Keratinocyte (primary cell): Measurements from ENCODE around the gene NBPF20.
"Not testable (repeated sequence)": the region's sequence is repeated elsewhere in the genome, so short reads cannot be mapped to it uniquely, and the experiment has no call there.

Source experiments
- EZH2 ChIP-seq: IDR thresholded peaks from one replicate; pipeline ENCODE4 v1.6.1; 2012; ENCODE audit warnings: inconsistent platforms, mild to moderate bottlenecking, low read length, moderate library complexity
- TF ChIP-seq, protein P1 (sequence below), 3 experiments: IDR thresholded peaks in 1 of 3; conservative IDR thresholded peaks in 1 of 3; optimal IDR thresholded peaks in 1 of 3; 2 replicates in 2 of 3; 3 replicates in 1 of 3; pipeline versions ENCODE3 to v1.5.1; 2011; ENCODE audit warnings: low read length in 3 of 3, mild to moderate bottlenecking in 3 of 3, moderate library complexity in 2 of 3, control low read depth in 1 of 3, inconsistent platforms in 1 of 3; ENCODE audit not compliant: insufficient read depth in 2 of 3; ENCODE audit errors: extremely low read depth in 1 of 3

- TF ChIP-seq EZH2 = not testable (repeated sequence)
- TF ChIP-seq, protein P1, sequence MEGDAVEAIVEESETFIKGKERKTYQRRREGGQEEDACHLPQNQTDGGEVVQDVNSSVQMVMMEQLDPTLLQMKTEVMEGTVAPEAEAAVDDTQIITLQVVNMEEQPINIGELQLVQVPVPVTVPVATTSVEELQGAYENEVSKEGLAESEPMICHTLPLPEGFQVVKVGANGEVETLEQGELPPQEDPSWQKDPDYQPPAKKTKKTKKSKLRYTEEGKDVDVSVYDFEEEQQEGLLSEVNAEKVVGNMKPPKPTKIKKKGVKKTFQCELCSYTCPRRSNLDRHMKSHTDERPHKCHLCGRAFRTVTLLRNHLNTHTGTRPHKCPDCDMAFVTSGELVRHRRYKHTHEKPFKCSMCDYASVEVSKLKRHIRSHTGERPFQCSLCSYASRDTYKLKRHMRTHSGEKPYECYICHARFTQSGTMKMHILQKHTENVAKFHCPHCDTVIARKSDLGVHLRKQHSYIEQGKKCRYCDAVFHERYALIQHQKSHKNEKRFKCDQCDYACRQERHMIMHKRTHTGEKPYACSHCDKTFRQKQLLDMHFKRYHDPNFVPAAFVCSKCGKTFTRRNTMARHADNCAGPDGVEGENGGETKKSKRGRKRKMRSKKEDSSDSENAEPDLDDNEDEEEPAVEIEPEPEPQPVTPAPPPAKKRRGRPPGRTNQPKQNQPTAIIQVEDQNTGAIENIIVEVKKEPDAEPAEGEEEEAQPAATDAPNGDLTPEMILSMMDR (optimal IDR thresholded peaks at IDR 0.05 in 1 of 3, IDR thresholded peaks at IDR 0.05 in 1 of 3, conservative IDR thresholded peaks at IDR 0.05 in 1 of 3; ENCODE audit: extremely low read depth in 1 of 3, insufficient read depth in 2 of 3, low read length in 3 of 3) = not testable (repeated sequence)
Observed at GRCh38 chr1:145459063-145459462, 33.7 kb upstream of the NBPF20 start.
